ENCODE data around the gene CLECL1.

DNA sequence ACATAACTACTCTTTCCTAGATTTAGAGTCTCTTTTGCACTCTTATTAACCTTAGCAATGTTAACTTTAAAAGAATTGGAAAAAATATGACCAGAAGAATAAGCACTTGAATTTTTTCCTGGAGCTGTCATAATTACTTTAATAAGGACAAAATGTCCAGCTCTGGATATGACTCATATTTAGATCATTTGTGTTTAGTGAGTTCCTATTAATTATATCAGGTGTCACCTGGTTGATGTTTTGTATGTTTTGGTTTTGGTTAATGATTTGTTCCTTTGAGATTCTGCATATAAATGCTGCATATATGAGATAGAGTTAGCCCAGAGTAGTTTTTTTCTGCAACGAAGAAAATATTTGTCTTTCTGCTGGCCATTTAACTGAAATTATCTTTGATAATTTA lies 5.1 kb downstream of the CLECL1 start:
- TF ChIP-seq POLR2A (IDR thresholded peaks at IDR 0.05; ENCODE audit: low read depth) (no peak), EP300 (IDR thresholded peaks at IDR 0.05) (no peak), POLR2AphosphoS5 (IDR thresholded peaks at IDR 0.05) (no peak)
- TF ChIP-seq, protein P1, sequence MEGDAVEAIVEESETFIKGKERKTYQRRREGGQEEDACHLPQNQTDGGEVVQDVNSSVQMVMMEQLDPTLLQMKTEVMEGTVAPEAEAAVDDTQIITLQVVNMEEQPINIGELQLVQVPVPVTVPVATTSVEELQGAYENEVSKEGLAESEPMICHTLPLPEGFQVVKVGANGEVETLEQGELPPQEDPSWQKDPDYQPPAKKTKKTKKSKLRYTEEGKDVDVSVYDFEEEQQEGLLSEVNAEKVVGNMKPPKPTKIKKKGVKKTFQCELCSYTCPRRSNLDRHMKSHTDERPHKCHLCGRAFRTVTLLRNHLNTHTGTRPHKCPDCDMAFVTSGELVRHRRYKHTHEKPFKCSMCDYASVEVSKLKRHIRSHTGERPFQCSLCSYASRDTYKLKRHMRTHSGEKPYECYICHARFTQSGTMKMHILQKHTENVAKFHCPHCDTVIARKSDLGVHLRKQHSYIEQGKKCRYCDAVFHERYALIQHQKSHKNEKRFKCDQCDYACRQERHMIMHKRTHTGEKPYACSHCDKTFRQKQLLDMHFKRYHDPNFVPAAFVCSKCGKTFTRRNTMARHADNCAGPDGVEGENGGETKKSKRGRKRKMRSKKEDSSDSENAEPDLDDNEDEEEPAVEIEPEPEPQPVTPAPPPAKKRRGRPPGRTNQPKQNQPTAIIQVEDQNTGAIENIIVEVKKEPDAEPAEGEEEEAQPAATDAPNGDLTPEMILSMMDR (IDR thresholded peaks at IDR 0.05): no peak
